A204.1 (cell line): ENCODE measurements around the gene CASQ2.

Experiments used
- FAIRE-seq: peaks from 2 replicates; lab custom pipeline; 2012; peaks lifted over from hg19 to GRCh38; lab: Jason Lieb, UNC

CASQ2 gene

GRCh38 chr1:115692224-115692623, 76.3 kb downstream of the CASQ2 start:
- FAIRE-seq, result no peak

DNA sequence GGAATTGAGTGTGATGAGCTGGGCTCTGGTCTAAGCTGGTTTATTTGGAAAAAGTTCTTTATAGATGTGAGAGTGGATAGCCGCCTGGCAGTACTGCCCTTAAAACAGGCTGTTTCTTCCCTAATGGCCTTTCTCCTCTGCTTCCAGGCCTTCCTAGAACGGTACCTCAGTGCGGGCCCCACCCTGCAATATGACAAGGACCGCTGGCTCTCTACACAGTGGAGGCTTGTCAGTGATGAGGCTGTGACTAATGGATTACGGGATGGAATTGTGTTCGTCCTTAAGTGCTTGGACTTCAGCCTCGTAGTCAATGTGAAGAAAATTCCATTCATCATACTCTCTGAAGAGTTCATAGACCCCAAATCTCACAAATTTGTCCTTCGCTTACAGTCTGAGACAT, 77.5 kb downstream of the CASQ2 start:
- no peak for FAIRE-seq

DNA sequence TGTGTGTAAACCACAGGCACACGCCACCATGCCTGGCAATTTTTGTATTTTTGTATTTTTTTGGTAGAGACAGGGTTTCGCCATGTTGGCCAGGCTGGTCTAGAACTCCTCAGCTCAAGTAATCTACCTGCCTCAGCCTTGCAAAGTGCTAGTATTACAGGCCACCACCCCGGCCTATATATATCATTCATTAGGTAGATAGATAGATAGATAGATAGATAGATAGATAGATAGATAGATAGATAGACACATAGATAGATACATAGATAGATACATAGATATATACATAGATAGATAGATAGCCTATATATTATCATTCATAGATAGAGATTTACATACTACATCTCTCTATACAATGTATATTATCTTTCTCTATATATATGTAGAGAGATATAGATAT, 80.8 kb downstream of the CASQ2 start:
- no peak for FAIRE-seq

- no peak for FAIRE-seq
These were observed 83.3 kb downstream of the CASQ2 start for GRCh38 chr1:115685029-115685705.

DNA sequence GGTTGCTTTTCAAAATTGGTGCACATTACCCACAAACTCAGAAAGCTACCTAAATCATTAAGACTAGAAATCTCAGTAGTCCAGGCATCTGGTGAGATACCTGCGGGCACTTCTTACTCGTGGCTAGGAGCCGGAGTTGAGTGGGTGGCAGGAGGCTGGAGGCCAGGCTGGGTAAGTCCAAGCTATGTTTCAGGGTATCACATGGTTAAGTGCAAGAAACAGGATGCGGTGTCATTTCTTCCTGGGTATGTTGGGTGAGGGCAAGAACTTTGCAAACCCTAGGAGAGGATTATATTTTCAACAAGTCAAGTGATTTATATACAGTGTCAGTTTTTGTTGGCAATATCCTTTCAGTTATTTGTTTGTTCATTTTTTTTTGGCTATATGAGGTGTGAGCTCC, 85.7 kb downstream of the CASQ2 start:
- no peak for FAIRE-seq

DNA sequence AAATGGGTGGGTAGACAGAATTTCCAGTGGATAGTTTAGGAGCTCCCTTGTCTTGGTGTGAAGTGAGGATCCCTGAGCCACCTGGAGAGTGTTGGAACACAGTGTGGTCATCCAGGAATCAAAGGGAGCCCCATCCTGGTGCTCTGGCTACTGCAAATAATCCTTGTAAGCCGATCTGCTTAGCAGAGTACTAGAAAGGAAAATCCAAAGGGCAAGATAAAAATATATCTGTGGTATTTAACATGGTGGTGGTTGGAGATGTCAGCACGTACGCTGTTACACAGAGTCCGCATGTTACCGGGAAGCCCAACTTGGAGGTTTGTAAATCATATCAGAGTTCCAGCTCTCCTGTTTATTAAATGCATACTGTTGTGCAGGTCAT, 87.8 kb downstream of the CASQ2 start:
- no peak for FAIRE-seq

- FAIRE-seq, result no peak
These were observed 89.3 kb downstream of the CASQ2 start for GRCh38 chr1:115679141-115679611.

- no peak for FAIRE-seq
These were observed 90.4 kb downstream of the CASQ2 start for GRCh38 chr1:115678141-115678540.

DNA sequence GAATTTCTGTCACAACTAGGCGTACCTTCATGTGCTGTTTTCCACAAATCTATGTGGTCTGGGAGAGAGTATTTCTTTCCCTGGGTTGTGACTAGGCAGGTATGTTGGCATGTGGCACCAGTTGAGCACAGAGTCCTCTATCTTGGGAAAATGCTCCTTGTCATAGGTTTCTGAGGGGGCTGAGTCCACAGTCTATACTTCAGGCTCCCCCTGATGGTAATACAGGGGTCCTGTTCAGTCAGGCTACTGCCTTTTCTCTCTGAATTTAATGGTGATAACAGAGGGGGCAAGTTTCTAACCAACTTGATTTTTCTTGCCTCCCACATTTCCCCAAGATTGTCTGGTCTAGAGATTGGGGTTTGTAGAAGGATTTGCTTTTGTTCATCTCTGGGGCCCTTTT, 90.9 kb downstream of the CASQ2 start:
- FAIRE-seq, result no peak

DNA sequence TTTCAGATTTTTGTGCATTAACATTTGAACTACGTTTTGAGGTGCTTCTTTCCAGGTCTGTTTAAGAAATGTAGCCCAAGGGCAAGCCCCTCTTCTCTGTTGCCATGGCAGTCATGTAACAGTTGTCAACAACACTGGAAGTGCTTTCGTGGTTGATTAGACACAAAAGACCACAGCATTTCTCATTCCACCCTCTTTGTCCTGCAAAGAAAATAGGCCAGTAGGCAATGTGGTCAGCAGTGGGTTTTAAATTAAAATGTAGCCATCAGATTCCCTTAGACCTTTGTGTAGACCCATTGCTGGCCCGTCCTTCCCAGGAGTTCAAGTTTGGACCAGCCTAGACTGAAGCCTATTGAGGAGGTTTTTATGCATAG, 91.3 kb downstream of the CASQ2 start:
- FAIRE-seq, result no peak

DNA sequence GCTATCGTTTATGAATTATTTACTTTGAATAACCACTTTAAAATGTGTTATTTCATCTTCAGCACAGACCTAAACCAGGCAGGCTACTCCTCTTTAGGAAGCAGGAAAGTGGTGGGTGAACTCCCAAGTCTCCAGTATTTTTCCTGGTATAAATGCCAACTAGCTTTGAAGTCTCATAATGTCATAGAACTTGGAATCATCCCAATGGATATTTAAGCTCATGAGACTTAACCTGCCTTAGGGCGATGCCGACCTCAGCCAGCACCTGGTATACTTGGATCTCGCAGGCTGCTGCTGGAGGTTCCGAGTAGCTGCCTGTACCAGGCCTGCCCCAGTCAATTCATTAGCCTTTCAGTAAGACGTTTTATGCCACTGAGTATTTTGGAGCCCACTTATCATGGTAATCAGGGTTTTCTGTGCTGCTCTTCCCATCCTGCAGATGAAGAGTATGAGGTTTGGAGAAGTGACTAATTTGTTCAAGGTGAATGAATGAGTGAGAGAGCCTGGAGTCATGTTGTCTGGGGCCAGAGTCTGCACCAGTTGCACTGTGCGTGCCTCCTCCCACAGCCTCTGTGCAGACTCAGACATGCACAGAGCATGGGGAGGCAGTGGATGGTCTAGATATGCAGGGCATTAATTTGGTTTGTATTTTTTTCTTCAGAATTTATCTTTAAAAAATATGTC, 91.9 kb downstream of the CASQ2 start:
- FAIRE-seq, result no peak

- no peak for FAIRE-seq
These were observed 96.1 kb downstream of the CASQ2 start for GRCh38 chr1:115672224-115673009.

- FAIRE-seq, result no peak
These were observed 97.2 kb downstream of the CASQ2 start for GRCh38 chr1:115671176-115671934.

DNA sequence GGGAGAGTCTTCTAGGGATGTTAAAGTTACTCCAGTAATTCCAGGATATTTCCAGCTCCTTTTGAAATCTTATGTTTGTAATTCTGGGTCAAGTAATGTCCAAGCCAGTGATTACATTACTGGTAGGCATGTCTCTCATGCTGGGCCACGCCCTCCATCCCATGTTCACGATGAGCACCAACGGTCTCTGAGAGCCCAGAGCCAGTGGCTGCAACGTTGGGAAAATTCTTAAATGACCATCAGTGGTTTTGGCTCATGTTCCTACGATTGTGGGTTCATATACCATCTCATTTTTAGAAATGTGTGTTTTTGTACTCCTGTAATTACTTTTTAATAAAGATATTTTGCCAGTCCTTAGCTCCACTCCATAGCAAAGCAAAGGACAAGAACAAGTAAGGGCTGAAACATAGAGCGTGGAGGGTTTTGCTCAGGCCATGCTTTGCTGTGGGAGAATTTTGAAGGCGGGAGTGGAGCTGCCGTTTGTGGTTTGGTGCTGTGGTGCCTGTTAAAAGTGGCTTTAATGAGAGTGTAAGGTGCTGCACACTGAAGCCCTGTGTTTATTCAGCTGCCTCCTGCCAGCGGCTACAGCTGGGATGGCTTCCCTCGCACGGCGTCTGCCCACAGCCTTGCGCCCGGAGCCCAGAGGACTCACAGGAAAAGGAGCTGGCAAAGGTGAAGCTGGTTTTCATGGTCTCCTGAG, 97.9 kb downstream of the CASQ2 start:
- FAIRE-seq, result no peak

DNA sequence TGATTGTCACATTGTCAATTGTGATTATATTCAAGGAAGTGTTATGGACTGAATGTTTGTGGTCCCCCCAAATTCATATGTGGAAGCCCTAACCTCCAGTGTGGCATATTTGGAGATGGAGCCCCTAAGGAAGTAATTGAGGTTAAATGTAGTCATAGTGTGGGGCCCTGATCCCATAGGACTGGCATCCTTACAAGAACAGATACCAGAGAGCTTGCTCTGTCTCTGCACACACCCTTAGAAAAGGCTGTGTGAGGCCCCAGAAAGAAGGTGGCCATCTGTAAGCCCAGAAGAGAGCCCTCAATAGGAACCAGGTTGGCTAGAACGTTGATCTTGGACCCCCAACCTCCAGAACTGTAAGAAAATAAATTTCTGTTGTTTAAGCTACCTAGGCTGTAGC, 98.6 kb downstream of the CASQ2 start:
- no peak for FAIRE-seq

DNA sequence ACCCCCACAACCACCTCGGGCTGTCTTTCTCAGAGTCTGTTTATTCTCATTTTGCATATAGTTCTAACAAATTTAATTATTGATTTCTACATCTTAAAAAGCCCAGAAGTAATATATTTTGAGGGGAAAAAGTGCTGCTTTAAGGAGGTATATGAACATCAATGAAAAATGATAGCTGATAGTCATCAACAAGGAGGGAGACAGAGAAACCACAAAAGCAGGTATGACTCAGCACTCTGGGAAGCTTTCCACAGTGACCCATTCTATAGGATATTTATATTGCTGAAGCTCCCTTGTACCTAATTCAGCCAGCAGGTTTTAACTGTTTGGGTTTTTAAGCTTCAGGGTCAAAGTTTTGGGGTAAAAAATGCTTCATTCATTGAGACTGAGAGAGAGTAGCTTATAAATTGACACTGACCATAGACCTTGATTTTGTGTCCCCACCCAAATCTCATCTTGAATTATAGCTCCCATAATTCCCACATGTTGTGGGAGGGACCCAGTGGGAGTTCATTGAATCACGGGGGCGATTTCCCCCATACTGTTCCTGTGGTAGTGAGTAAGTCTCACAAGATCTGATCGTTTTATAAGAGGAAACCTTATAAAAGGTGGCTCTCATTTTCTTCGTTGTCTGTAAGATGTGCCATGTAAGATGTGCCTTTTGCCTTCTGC, 99.4 kb downstream of the CASQ2 start:
- FAIRE-seq, result no peak

DNA sequence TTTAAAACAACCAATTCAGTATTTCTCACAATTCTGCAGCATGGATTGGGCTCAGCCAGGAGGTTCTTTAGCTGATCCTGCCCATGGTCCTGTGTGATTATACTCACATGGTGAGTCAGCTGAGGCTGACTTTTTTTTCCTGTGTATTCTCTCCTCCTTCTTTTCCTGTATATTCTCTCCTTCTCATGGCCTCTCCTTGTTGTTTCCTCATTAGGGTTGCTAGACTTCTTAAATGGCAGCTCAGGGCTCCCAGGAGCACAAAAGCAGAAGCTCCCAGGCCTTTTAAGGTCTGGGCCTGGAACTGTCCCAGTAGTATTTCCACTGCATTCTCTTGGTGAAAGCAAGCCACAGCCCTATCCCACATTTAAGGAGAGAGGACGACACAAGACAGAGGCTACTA, 99.9 kb downstream of the CASQ2 start:
- FAIRE-seq, result no peak

GRCh38 chr1:115666702-115667101, 101.8 kb downstream of the CASQ2 start:
- FAIRE-seq, result no peak

- FAIRE-seq, result no peak
These were observed 102.3 kb downstream of the CASQ2 start for GRCh38 chr1:115666206-115666605.

- no peak for FAIRE-seq
These were observed 103.0 kb downstream of the CASQ2 start for GRCh38 chr1:115665319-115666096.

DNA sequence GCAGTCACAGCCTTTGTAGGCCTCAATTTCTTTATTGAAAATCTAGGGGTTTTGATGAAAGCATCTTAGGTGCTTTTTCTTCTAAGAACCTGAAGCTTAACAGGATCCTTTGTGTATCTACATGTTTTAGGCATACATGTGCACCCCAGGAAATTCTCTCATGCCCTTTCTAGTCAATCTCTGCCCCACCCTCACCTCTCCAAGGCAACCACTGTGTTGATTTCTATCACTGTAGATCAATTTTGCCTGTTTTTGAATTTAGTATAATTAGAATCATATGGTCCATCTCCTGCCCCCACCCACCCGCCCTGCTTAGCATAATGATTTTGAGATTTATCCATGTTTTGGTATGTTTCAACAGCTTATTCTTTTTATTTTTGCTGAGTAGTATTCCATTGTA, 107.4 kb downstream of the CASQ2 start:
- FAIRE-seq, result no peak
